ENCODE measurements around the gene MRPL27.

MRPL27 gene

GRCh38 chr17:50355336-50355700, 17.7 kb downstream of the MRPL27 start:
- Histone ChIP-seq H4K20me1 (ENCODE audit: insufficient read depth, low read length, poor library complexity, severe bottlenecking) (no peaks in the 10 kb centered on the region), H3K4me2 (ENCODE audit: low read depth, low read length, poor library complexity, severe bottlenecking) (no peak overlapping the region), H3F3A (ENCODE audit: low read depth) (no peaks in the 10 kb centered on the region), H3K9me3 (ENCODE audit: insufficient read depth, low read depth, low read length) (no peaks in the 10 kb centered on the region), H3K9me2 (replicated peaks; ENCODE audit: low read depth, low read length) (no peaks in the 10 kb centered on the region), H2AFZ (ENCODE audit: low read length) (no peak overlapping the region), H3K27me3 (ENCODE audit: insufficient read depth, low read length, poor library complexity, severe bottlenecking) (no peaks in the 10 kb centered on the region), H3K9ac (ENCODE audit: low read depth, low read length, poor library complexity, severe bottlenecking) (no peak overlapping the region), H3K36me3 (ENCODE audit: insufficient read depth, low read length) (peaks cover 43% of the 10 kb centered on the region; the same call in 1 of the 2 replicates), H3K4me3 (ENCODE audit: low read length, poor library complexity, severe bottlenecking) (no peak overlapping the region), H3K79me2 (ENCODE audit: insufficient read depth, low read length) (no peaks in the 10 kb centered on the region), H3K4me1 (ENCODE audit: insufficient read depth, low read length, poor library complexity, severe bottlenecking) (no peaks in the 10 kb centered on the region)
- TF ChIP-seq CTCF (conservative IDR thresholded peaks at IDR 0.05; ENCODE audit: low read length) (no peak), EZH2phosphoT487 (IDR thresholded peaks at IDR 0.05; ENCODE audit: borderline replicate concordance) (no peak)

- no peak for TF ChIP-seq CTCF (conservative IDR thresholded peaks at IDR 0.05; ENCODE audit: low read length)
- TF ChIP-seq EZH2phosphoT487 (IDR thresholded peaks at IDR 0.05; ENCODE audit: borderline replicate concordance), result no peak
- no peaks in the 10 kb centered on the region for H3K9me3 ChIP-seq (ENCODE audit: insufficient read depth, low read depth, low read length)
- no peak overlapping the region for H3K4me2 ChIP-seq (ENCODE audit: low read depth, low read length, poor library complexity, severe bottlenecking)
- no peaks in the 10 kb centered on the region for H3K27me3 ChIP-seq (ENCODE audit: insufficient read depth, low read length, poor library complexity, severe bottlenecking)
- H3K4me3 ChIP-seq (ENCODE audit: low read length, poor library complexity, severe bottlenecking), result no peak overlapping the region
- H3F3A ChIP-seq (ENCODE audit: low read depth), result no peaks in the 10 kb centered on the region
- H3K79me2 ChIP-seq (ENCODE audit: insufficient read depth, low read length), result no peaks in the 10 kb centered on the region
- H3K9ac ChIP-seq (ENCODE audit: low read depth, low read length, poor library complexity, severe bottlenecking), result no peak overlapping the region
- no peak overlapping the region for H2AFZ ChIP-seq (ENCODE audit: low read length)
- H4K20me1 ChIP-seq (ENCODE audit: insufficient read depth, low read length, poor library complexity, severe bottlenecking), result no peaks in the 10 kb centered on the region
- H3K36me3 ChIP-seq (ENCODE audit: insufficient read depth, low read length), result peaks cover 43% of the 10 kb centered on the region; the same call in 1 of the 2 replicates
- no peaks in the 10 kb centered on the region for H3K9me2 ChIP-seq (replicated peaks; ENCODE audit: low read depth, low read length)
- no peaks in the 10 kb centered on the region for H3K4me1 ChIP-seq (ENCODE audit: insufficient read depth, low read length, poor library complexity, severe bottlenecking)
Observed at GRCh38 chr17:50354776-50355175, 18.2 kb downstream of the MRPL27 start.

DNA sequence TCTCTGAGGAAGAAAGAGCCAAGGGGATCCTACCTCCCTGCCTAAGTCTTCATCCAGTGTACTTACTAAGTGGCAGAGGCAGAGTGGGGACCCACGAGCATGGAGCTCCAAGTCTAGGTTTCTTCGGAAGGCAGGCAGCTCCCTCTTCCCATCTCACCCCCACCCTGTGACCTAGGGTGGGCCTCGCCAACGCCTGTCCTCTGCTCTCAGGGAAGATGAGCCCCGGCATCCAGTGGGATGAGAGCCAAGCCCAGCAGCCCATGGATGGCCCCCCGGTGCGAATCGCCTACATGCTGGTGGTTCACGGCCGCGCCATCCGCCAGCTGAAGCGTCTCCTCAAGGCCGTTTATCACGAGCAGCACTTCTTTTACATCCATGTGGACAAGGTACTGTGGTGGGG, 18.8 kb downstream of the MRPL27 start:
- peaks cover under 1% of the 10 kb centered on the region; the same call in 1 of the 2 replicates for H3K79me2 ChIP-seq (ENCODE audit: insufficient read depth, low read length)
- no peak overlapping the region for H3K4me3 ChIP-seq (ENCODE audit: low read length, poor library complexity, severe bottlenecking)
- no peaks in the 10 kb centered on the region for H4K20me1 ChIP-seq (ENCODE audit: insufficient read depth, low read length, poor library complexity, severe bottlenecking)
- no peak overlapping the region for H2AFZ ChIP-seq (ENCODE audit: low read length)
- H3K27me3 ChIP-seq (ENCODE audit: insufficient read depth, low read length, poor library complexity, severe bottlenecking), result no peaks in the 10 kb centered on the region
- H3K9me2 ChIP-seq (replicated peaks; ENCODE audit: low read depth, low read length), result no peaks in the 10 kb centered on the region
- H3K9me3 ChIP-seq (ENCODE audit: insufficient read depth, low read depth, low read length), result no peaks in the 10 kb centered on the region
- no peak overlapping the region for H3K4me2 ChIP-seq (ENCODE audit: low read depth, low read length, poor library complexity, severe bottlenecking)
- no peaks in the 10 kb centered on the region for H3K4me1 ChIP-seq (ENCODE audit: insufficient read depth, low read length, poor library complexity, severe bottlenecking)
- H3K9ac ChIP-seq (ENCODE audit: low read depth, low read length, poor library complexity, severe bottlenecking), result no peak overlapping the region
- H3K36me3 ChIP-seq (ENCODE audit: insufficient read depth, low read length), result peaks cover 43% of the 10 kb centered on the region; the same call in 1 of the 2 replicates
- no peaks in the 10 kb centered on the region for H3F3A ChIP-seq (ENCODE audit: low read depth)
- TF ChIP-seq CTCF (conservative IDR thresholded peaks at IDR 0.05; ENCODE audit: low read length) (no peak), EZH2phosphoT487 (IDR thresholded peaks at IDR 0.05; ENCODE audit: borderline replicate concordance) (no peak)
